SK-N-MC (cell line): Measurements from ENCODE around the gene LRRC3B.

Experiments used
- EZH2 ChIP-seq: fragments of 200-600 bp; sonication (generic); IDR thresholded peaks from one replicate; pipeline ENCODE4 v1.6.1; 2017; ENCODE audit warnings: antibody characterized with exemption
- FOXP2 ChIP-seq: optimal IDR thresholded peaks from 2 replicates; pipeline ENCODE3; 2011; ENCODE audit warnings: mild to moderate bottlenecking, moderate library complexity; ENCODE audit not compliant: insufficient read depth; ENCODE audit errors: extremely low read length, control extremely low read depth
- POLR2AphosphoS5 ChIP-seq: IDR thresholded peaks from 2 replicates; pipeline ENCODE4 v1.6.1; 2012; ENCODE audit warnings: mild to moderate bottlenecking, low read depth, low read length, borderline replicate concordance

DNA sequence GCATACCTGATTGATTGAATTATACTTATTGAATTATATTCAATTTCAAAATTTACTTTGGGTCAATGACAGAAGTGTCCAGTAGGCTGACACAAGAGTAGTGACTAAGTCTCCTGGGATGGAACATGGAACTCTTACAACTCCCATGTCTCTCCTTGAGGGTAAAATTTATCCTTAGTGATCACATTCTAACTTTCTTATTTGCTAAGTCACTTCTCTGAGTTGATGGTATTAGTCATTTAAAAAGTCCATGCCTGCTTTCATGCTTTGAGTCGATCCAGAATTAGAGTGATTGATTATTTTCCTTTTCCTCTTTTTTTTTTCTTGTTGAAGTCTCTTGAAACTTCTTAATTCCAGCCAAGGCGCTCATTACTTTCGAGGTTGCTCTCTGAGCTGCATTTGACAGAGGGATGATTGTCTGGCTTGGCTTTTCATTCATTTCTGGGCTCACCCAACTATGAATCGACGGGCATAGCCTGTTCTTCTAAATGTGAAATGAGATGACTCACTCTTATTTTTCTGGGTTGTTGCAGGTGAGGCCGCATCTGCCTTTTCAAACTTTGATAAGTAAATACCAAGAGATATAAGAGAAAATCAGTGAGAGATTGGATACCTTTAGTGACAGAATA is 34.9 kb downstream of the LRRC3B start:
- TF ChIP-seq POLR2AphosphoS5 (no peak), EZH2 (no peak), FOXP2 (no peak)
